GM18858 (cell line): Measurements from ENCODE around the gene SELENON.

Experiments
- ATAC-seq: cut with Tn5 transposase; IDR thresholded peaks from one replicate; pipeline ENCODE4 v1.9.1; 2021; ENCODE audit not compliant: unreplicated experiment

Gene SELENON

GRCh38 chr1:25793585-25794170 is 6.3 kb upstream of the SELENON start:
- no peak for ATAC-seq

GRCh38 chr1:25794325-25794724 is 5.7 kb upstream of the SELENON start:
- no peak for ATAC-seq

GRCh38 chr1:25795211-25795610 is 4.8 kb upstream of the SELENON start:
- no peak for ATAC-seq

GRCh38 chr1:25795946-25796810 is 3.8 kb upstream of the SELENON start:
- ATAC-seq: no peak

- no peak for ATAC-seq
Observed at GRCh38 chr1:25796811-25797458, 3.1 kb upstream of the SELENON start.

- no peak for ATAC-seq
Observed at GRCh38 chr1:25797939-25798338, 2.1 kb upstream of the SELENON start.

- ATAC-seq: no peak
Observed at GRCh38 chr1:25798666-25799351, 1.2 kb upstream of the SELENON start.

- ATAC-seq: no peak
Observed at GRCh38 chr1:25799352-25799934, 550 bp upstream of the SELENON start.

GRCh38 chr1:25800703-25801377 is 847 bp downstream of the SELENON start:
- no peak for ATAC-seq

- no peak for ATAC-seq
Observed at GRCh38 chr1:25802915-25803314, 2.9 kb downstream of the SELENON start.

GRCh38 chr1:25803368-25803767 is 3.4 kb downstream of the SELENON start:
- ATAC-seq: no peak

GRCh38 chr1:25804244-25804963 is 4.4 kb downstream of the SELENON start:
- ATAC-seq: no peak

GRCh38 chr1:25804964-25805862 is 5.2 kb downstream of the SELENON start:
- ATAC-seq: no peak

GRCh38 chr1:25805863-25806225 is 5.9 kb downstream of the SELENON start:
- no peak for ATAC-seq

- ATAC-seq: no peak
Observed at GRCh38 chr1:25806418-25806817, 6.4 kb downstream of the SELENON start.

GRCh38 chr1:25807480-25808390 is 7.7 kb downstream of the SELENON start:
- ATAC-seq: no peak

- no peak for ATAC-seq
Observed at GRCh38 chr1:25808481-25809244, 8.7 kb downstream of the SELENON start.
